Adrenal gland (tissue), 5 donors: ENCODE measurements around the gene CEP295NL.

Source experiments
- POLR2A ChIP-seq, 2 donors: fragments of 450-650 bp; IDR thresholded peaks; one replicate each; pipeline ENCODE4 v1.6.1; 2017; ENCODE audit warnings: antibody characterized with exemption in 2 of 2, mild to moderate bottlenecking in 2 of 2, moderate library complexity in 1 of 2
- TF ChIP-seq, protein P1 (sequence below), 6 experiments: fragments of 450-650 bp in 4 of 6; fragments of 200-600 bp in 2 of 6; sonication (generic) in 1 of 6; IDR thresholded peaks; 1 replicate in 5 of 6; 2 replicates in 1 of 6; pipeline versions ENCODE4 v1.5.1 to v1.8.0; 2016 to 2021; ENCODE audit warnings: antibody characterized with exemption in 6 of 6, mild to moderate bottlenecking in 2 of 6, moderate library complexity in 1 of 6
- donor health status: DM: no; HTN: no; CAD: no.

DNA sequence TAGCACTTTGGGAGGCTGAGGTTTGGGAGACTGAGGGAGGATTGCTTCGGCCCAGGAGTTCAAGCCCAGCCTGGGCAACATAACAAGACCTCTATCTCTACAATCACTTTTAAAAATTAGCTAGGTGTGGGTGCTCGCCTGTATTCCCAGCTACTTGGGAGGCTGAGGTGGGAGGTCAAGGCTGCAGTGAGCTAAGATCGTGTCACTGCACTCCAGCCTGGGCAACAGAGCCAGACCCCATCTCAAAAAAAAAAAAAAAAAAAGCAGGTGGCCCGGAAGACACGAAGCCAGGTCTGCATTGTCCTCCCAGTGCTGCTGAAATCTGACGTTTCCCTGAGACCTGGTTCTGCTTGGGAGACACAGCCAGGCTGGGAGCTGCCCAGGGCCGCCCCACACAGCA is 41.0 kb upstream of the CEP295NL start:
- TF ChIP-seq, protein P1, sequence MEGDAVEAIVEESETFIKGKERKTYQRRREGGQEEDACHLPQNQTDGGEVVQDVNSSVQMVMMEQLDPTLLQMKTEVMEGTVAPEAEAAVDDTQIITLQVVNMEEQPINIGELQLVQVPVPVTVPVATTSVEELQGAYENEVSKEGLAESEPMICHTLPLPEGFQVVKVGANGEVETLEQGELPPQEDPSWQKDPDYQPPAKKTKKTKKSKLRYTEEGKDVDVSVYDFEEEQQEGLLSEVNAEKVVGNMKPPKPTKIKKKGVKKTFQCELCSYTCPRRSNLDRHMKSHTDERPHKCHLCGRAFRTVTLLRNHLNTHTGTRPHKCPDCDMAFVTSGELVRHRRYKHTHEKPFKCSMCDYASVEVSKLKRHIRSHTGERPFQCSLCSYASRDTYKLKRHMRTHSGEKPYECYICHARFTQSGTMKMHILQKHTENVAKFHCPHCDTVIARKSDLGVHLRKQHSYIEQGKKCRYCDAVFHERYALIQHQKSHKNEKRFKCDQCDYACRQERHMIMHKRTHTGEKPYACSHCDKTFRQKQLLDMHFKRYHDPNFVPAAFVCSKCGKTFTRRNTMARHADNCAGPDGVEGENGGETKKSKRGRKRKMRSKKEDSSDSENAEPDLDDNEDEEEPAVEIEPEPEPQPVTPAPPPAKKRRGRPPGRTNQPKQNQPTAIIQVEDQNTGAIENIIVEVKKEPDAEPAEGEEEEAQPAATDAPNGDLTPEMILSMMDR (IDR thresholded peaks at IDR 0.05) = no peak
- TF ChIP-seq POLR2A (IDR thresholded peaks at IDR 0.05) = no peak
